Measurements from ENCODE around the gene MFAP3L. TPM values are rescaled to one million over a fixed set of nuclear protein-coding genes. Genes with fewer than 3 reads are reported as not detected.

The MFAP3L gene
- total and polyA plus RNA-seq, 2 donors (not counting 3 experiments of a cell fraction or from before 2014, with no cell fraction given) = 0.22 to 0.23 TPM

GRCh38 chr4:170038769-170039168, 12.6 kb upstream of the MFAP3L start:
- FAIRE-seq = no peak
- H3K4me2 ChIP-seq (ENCODE audit: insufficient read depth, low read length) = no peak overlapping the region
- no peak for DNase-seq (ENCODE audit: low read depth, low spot score)
- no peaks in the 10 kb centered on the region for H4K20me1 ChIP-seq (replicated peaks; ENCODE audit: control insufficient read depth, extremely low read depth, insufficient read depth, low read length)
- dilution Hi-C loops (cut with MboI; ENCODE audit: extremely low pct_ligation_motif_present, low sequenced_read_pairs) (no loop called here), intact Hi-C loops (cut with micrococcal nuclease) (no loop called here)
- no peak overlapping the region for H3K27ac ChIP-seq (ENCODE audit: insufficient read depth, low read depth, low read length)
- ChIA-PET POLR2A (no interaction called here), CTCF (interaction anchor here (1.7 kb wide), 1 partner anchor 9 kb away, joined by 7 read pairs; no protein-coding TSS in a partner anchor)
- TF ChIP-seq, protein P1, sequence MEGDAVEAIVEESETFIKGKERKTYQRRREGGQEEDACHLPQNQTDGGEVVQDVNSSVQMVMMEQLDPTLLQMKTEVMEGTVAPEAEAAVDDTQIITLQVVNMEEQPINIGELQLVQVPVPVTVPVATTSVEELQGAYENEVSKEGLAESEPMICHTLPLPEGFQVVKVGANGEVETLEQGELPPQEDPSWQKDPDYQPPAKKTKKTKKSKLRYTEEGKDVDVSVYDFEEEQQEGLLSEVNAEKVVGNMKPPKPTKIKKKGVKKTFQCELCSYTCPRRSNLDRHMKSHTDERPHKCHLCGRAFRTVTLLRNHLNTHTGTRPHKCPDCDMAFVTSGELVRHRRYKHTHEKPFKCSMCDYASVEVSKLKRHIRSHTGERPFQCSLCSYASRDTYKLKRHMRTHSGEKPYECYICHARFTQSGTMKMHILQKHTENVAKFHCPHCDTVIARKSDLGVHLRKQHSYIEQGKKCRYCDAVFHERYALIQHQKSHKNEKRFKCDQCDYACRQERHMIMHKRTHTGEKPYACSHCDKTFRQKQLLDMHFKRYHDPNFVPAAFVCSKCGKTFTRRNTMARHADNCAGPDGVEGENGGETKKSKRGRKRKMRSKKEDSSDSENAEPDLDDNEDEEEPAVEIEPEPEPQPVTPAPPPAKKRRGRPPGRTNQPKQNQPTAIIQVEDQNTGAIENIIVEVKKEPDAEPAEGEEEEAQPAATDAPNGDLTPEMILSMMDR (IDR thresholded peaks at IDR 0.05; ENCODE audit: extremely low read depth in 1 of 2, insufficient read depth in 1 of 2, low read depth in 1 of 2, low read length in 2 of 2) = no peak
- TF ChIP-seq EZH2 (IDR thresholded peaks at IDR 0.05; ENCODE audit: borderline replicate concordance, low read depth, low read length, severe bottlenecking) (no peak), MYC (IDR thresholded peaks at IDR 0.05; ENCODE audit: low read depth, low read length) (no peak), POLR2AphosphoS5 (IDR thresholded peaks at IDR 0.05; ENCODE audit: insufficient read depth, low read depth, low read length) (no peak), JUN (IDR thresholded peaks at IDR 0.05; ENCODE audit: borderline replicate concordance, insufficient read depth, insufficient read length, low read depth) (no peak), FOS (IDR thresholded peaks at IDR 0.05; ENCODE audit: borderline replicate concordance, insufficient read depth, low read length) (no peak), MAX (IDR thresholded peaks at IDR 0.05; ENCODE audit: insufficient read depth, insufficient read length) (no peak), POLR2A (IDR thresholded peaks at IDR 0.05; ENCODE audit: low read depth, low read length) (no peak), GATA2 (IDR thresholded peaks at IDR 0.05; ENCODE audit: insufficient read depth, insufficient read length, low read depth, low read length) (no peak)
- no peaks in the 10 kb centered on the region for H3K36me3 ChIP-seq (ENCODE audit: control insufficient read depth in 2 of 2, extremely low read depth in 1 of 2, insufficient read depth in 2 of 2, low read length in 2 of 2)
- H3K4me1 ChIP-seq (ENCODE audit: control insufficient read depth, extremely low read depth, insufficient read depth, low read length) = no peaks in the 10 kb centered on the region
- BruUV-seq (replicated peaks) = no TSS peak
- H3K4me3 ChIP-seq (replicated peaks in 1 of 3; ENCODE audit: insufficient read depth in 1 of 3, low read depth in 1 of 3, low read length in 3 of 3) = no peak overlapping the region
- H3K79me2 ChIP-seq (ENCODE audit: control insufficient read depth, insufficient read depth, low read length) = no peaks in the 10 kb centered on the region
- H3K9me3 ChIP-seq (replicated peaks; ENCODE audit: control insufficient read depth, insufficient read depth, low read length) = no peaks in the 10 kb centered on the region
- H2AFZ ChIP-seq (ENCODE audit: low read depth, low read length) = no peak overlapping the region
- no peak overlapping the region for H3K9ac ChIP-seq (replicated peaks; ENCODE audit: extremely low read depth, insufficient read depth, low read length)
- H3K27me3 ChIP-seq (ENCODE audit: control insufficient read depth in 2 of 2, insufficient read depth in 2 of 2, low read length in 2 of 2) = peaks cover 0 to 2% of the 10 kb centered on the region in 2 experiments
- H3K9me1 ChIP-seq (replicated peaks; ENCODE audit: control insufficient read depth, extremely low read depth, insufficient read depth, low read length) = no peaks in the 10 kb centered on the region

Data from endothelial cell of umbilical vein (primary cell).